GM19463 (cell line): ENCODE results near the gene OR2V1.
A peak's percentile ranks its signal among the peaks of the same experiment; 100 is the strongest.
"Not testable (repeated sequence)": the region's sequence is repeated elsewhere in the genome, so short reads cannot be mapped to it uniquely, and the experiment has no call there.

Experiments used
- ATAC-seq: cut with Tn5 transposase; IDR thresholded peaks from one replicate; pipeline ENCODE4 v1.9.1; 2021; ENCODE audit warnings: mild to moderate bottlenecking, moderate library complexity; ENCODE audit not compliant: unreplicated experiment

The OR2V1 gene

GRCh38 chr5:181160152-181160754 is 29.3 kb upstream of the OR2V1 start:
- peak; percentile 32 for ATAC-seq

- ATAC-seq, result peak; percentile 88
Measured at GRCh38 chr5:181159286-181160151, 28.6 kb upstream of the OR2V1 start.

- no peak for ATAC-seq
Measured at GRCh38 chr5:181158869-181159268, 27.9 kb upstream of the OR2V1 start.

GRCh38 chr5:181156758-181157157 is 25.8 kb upstream of the OR2V1 start:
- ATAC-seq, result no peak

- no peak for ATAC-seq
Measured at GRCh38 chr5:181153814-181154213, 22.8 kb upstream of the OR2V1 start.

GRCh38 chr5:181152406-181152805 is 21.4 kb upstream of the OR2V1 start:
- no peak for ATAC-seq

GRCh38 chr5:181151146-181151545 is 20.2 kb upstream of the OR2V1 start:
- ATAC-seq, result no peak

- ATAC-seq, result no peak
Measured at GRCh38 chr5:181149806-181150733, 19.1 kb upstream of the OR2V1 start.

- ATAC-seq, result no peak
Measured at GRCh38 chr5:181149355-181149754, 18.4 kb upstream of the OR2V1 start.

- ATAC-seq, result not testable (repeated sequence)
Measured at GRCh38 chr5:181146927-181147636, 16.1 kb upstream of the OR2V1 start, which contains the start of gene OR2V2. OR2V2 (plus strand) TSS chr5:181147586; CDS start chr5:181154943, 7,357 bp downstream.

- no peak for ATAC-seq
Measured at GRCh38 chr5:181145133-181145532, 14.2 kb upstream of the OR2V1 start.

- ATAC-seq, result no peak
Measured at GRCh38 chr5:181142054-181142453, 11.1 kb upstream of the OR2V1 start.

- ATAC-seq, result no peak
Measured at GRCh38 chr5:181140766-181141165, 9.8 kb upstream of the OR2V1 start.

- ATAC-seq, result no peak
Measured at GRCh38 chr5:181138258-181138657, 7.3 kb upstream of the OR2V1 start.

GRCh38 chr5:181136361-181136955 is 5.5 kb upstream of the OR2V1 start:
- no peak for ATAC-seq

- ATAC-seq, result no peak
Measured at GRCh38 chr5:181134259-181134658, 3.3 kb upstream of the OR2V1 start.

GRCh38 chr5:181133610-181134231 is 2.8 kb upstream of the OR2V1 start:
- no peak for ATAC-seq

GRCh38 chr5:181133083-181133482 is 2.1 kb upstream of the OR2V1 start:
- ATAC-seq, result no peak

- ATAC-seq, result no peak
Measured at GRCh38 chr5:181131514-181131913, 545 bp upstream of the OR2V1 start.

GRCh38 chr5:181130081-181130480 is 888 bp downstream of the OR2V1 start:
- not testable (repeated sequence) for ATAC-seq
